Endothelial cell of umbilical vein (primary cell): ENCODE measurements around the gene RANBP17. TPM values are rescaled to one million over a fixed set of nuclear protein-coding genes. Genes with fewer than 3 reads are reported as not detected.

ENCODE experiments used
- BruUV-seq: library from RNA; stranded (reverse); fragments of 400-500 nt; replicated peaks from 2 replicates; lab custom pipeline; 2021; lab: Mats Ljungman, UMichigan
- CTCF ChIA-PET: fragments of 300-600, 350-600 bp; sonication (Branson Sonifier 250); formaldehyde crosslinking; loops from one replicate; lab custom pipeline; 2021; ENCODE audit warnings: antibody characterized with exemption, inconsistent platforms; lab: Charles Lee
- POLR2A ChIA-PET: fragments of 300-600, 350-600 bp; sonication (Branson Sonifier 250); formaldehyde crosslinking; loops from one replicate; lab custom pipeline; 2021; ENCODE audit warnings: antibody characterized with exemption, inconsistent platforms; lab: Charles Lee
- DNase-seq: peaks from one replicate; pipeline ENCODE4 v3.0.0-alpha.2; 2011; ENCODE audit warnings: low read depth, low spot score
- FAIRE-seq: peaks from 2 replicates; lab custom pipeline; 2011; peaks lifted over from hg19 to GRCh38; lab: Jason Lieb, UNC
- H2AFZ ChIP-seq: 2 replicates; pipeline ENCODE4 v1.6.0; 2012; ENCODE audit warnings: low read depth, low read length, control low read depth, inconsistent platforms
- H3K27ac ChIP-seq: 2 replicates; pipeline ENCODE4 v1.5.1; 2011; ENCODE audit warnings: low read depth, mild to moderate bottlenecking, control low read depth, low read length, moderate library complexity; ENCODE audit not compliant: insufficient read depth
- H3K27me3 ChIP-seq, 2 experiments: 2 replicates each; pipeline versions ENCODE4 v1.6.0 to v1.6.1; 2011; ENCODE audit warnings: low read length in 2 of 2, mixed read lengths in 1 of 2; ENCODE audit not compliant: control insufficient read depth in 2 of 2, insufficient read depth in 2 of 2
- H3K36me3 ChIP-seq, 2 experiments: 2 replicates in 1 of 2; 3 replicates in 1 of 2; pipeline ENCODE4 v1.5.1; 2011; ENCODE audit warnings: low read length in 2 of 2, mild to moderate bottlenecking in 1 of 2, moderate library complexity in 1 of 2; ENCODE audit not compliant: control insufficient read depth in 2 of 2, insufficient read depth in 2 of 2; ENCODE audit errors: extremely low read depth in 1 of 2
- H3K4me1 ChIP-seq: 3 replicates; pipeline ENCODE4 v1.5.1; 2011; ENCODE audit warnings: mild to moderate bottlenecking, low read length; ENCODE audit not compliant: control insufficient read depth, insufficient read depth; ENCODE audit errors: extremely low read depth
- H3K4me2 ChIP-seq: 2 replicates; pipeline ENCODE4 v1.6.1; 2011; ENCODE audit warnings: low read length, control low read depth, mixed read lengths; ENCODE audit not compliant: insufficient read depth
- H3K4me3 ChIP-seq, 3 experiments: fragments of 200-600 bp in 1 of 3; sonication (generic), shearing (Covaris generic) in 1 of 3; replicated peaks in 1 of 3; 2 replicates each; pipeline ENCODE4 v1.5.1; 2011 to 2016; ENCODE audit warnings: control low read depth in 3 of 3, low read length in 3 of 3, mild to moderate bottlenecking in 2 of 3, inconsistent platforms in 1 of 3, low read depth in 1 of 3, moderate library complexity in 1 of 3; ENCODE audit not compliant: insufficient read depth in 1 of 3
- H3K79me2 ChIP-seq: 2 replicates; pipeline ENCODE4 v1.6.0; 2012; ENCODE audit warnings: low read length, inconsistent platforms; ENCODE audit not compliant: control insufficient read depth, insufficient read depth
- H3K9ac ChIP-seq: replicated peaks from 2 replicates; pipeline ENCODE3; 2011; ENCODE audit warnings: low read length, control low read depth; ENCODE audit not compliant: insufficient read depth; ENCODE audit errors: extremely low read depth
- H3K9me1 ChIP-seq: replicated peaks from 3 replicates; pipeline ENCODE4 v1.6.0; 2011; ENCODE audit warnings: mild to moderate bottlenecking, low read length; ENCODE audit not compliant: control insufficient read depth, insufficient read depth; ENCODE audit errors: extremely low read depth
- H3K9me3 ChIP-seq: replicated peaks from 2 replicates; pipeline ENCODE4 v1.5.1; 2012; ENCODE audit warnings: low read length, inconsistent platforms; ENCODE audit not compliant: control insufficient read depth, insufficient read depth
- H4K20me1 ChIP-seq: replicated peaks from 2 replicates; pipeline ENCODE3; 2011; ENCODE audit warnings: mild to moderate bottlenecking, low read length; ENCODE audit not compliant: control insufficient read depth, insufficient read depth; ENCODE audit errors: extremely low read depth
- EZH2 ChIP-seq: IDR thresholded peaks from 2 replicates; pipeline ENCODE4 v1.6.1; 2012; ENCODE audit warnings: borderline replicate concordance, low read depth, mild to moderate bottlenecking, moderate library complexity, low read length, inconsistent platforms; ENCODE audit not compliant: severe bottlenecking
- FOS ChIP-seq: IDR thresholded peaks from 2 replicates; pipeline ENCODE4 v1.6.1; 2011; ENCODE audit warnings: mild to moderate bottlenecking, low read length, moderate library complexity, borderline replicate concordance; ENCODE audit not compliant: insufficient read depth
- GATA2 ChIP-seq: IDR thresholded peaks from 2 replicates; pipeline ENCODE4 v1.7.0; 2011; ENCODE audit warnings: low read depth, mild to moderate bottlenecking, moderate library complexity, mixed read lengths, low read length; ENCODE audit not compliant: insufficient read length, insufficient read depth
- JUN ChIP-seq: IDR thresholded peaks from 2 replicates; pipeline ENCODE4 v1.6.1; 2011; ENCODE audit warnings: borderline replicate concordance, low read depth; ENCODE audit not compliant: insufficient read length, insufficient read depth
- MAX ChIP-seq: IDR thresholded peaks from 2 replicates; pipeline ENCODE4 v1.6.1; 2011; ENCODE audit not compliant: insufficient read depth, insufficient read length
- MYC ChIP-seq: IDR thresholded peaks from one replicate; pipeline ENCODE4 v1.6.1; 2011; ENCODE audit warnings: mild to moderate bottlenecking, low read depth, low read length
- POLR2A ChIP-seq: IDR thresholded peaks from 2 replicates; pipeline ENCODE4 v1.6.1; 2012; ENCODE audit warnings: low read depth, mild to moderate bottlenecking, control low read depth, low read length
- POLR2AphosphoS5 ChIP-seq: IDR thresholded peaks from 2 replicates; pipeline ENCODE4 v1.6.1; 2012; ENCODE audit warnings: low read depth, mild to moderate bottlenecking, control low read depth, low read length, moderate library complexity; ENCODE audit not compliant: insufficient read depth
- dilution Hi-C: fragments of 300-500 bp; cut with MboI; formaldehyde crosslinking; loops from one replicate; pipeline ENCODE4 v1.15.0; 2019; ENCODE audit warnings: low sequenced_read_pairs; ENCODE audit not compliant: extremely low pct_ligation_motif_present
- intact Hi-C: fragments of 100-400 bp; cut with micrococcal nuclease; formaldehyde crosslinking; loops from one replicate; pipeline ENCODE4 v1.10.0; 2022
- polyA plus RNA-seq, 4 experiments: library from polyadenylated mRNA; depleted of rRNA in 3 of 4; stranded (reverse) in 3 of 4; unstranded in 1 of 4; fragments of >200 nt; gene quantifications; 2 replicates each; pipeline versions ENCODE4 v1.2.1 to v1.2.3, GENCODE V29; 2011 to 2012; ENCODE audit warnings: missing spikeins in 1 of 4
- total RNA-seq: library from RNA; stranded (reverse); gene quantifications from 2 replicates; pipeline ENCODE4 v1.2.3, GENCODE V29; 2021
- TF ChIP-seq, protein P1 (sequence below), 2 donors: IDR thresholded peaks; 1 replicate in 1 of 2; 2 replicates in 1 of 2; pipeline ENCODE4 v1.5.1; 2011; ENCODE audit warnings: low read length in 2 of 2, mild to moderate bottlenecking in 2 of 2, moderate library complexity in 2 of 2, control low read depth in 1 of 2, inconsistent platforms in 1 of 2, low read depth in 1 of 2; ENCODE audit not compliant: insufficient read depth in 1 of 2; ENCODE audit errors: extremely low read depth in 1 of 2

The RANBP17 gene
- total and polyA plus RNA-seq, 2 donors (not counting 3 experiments of a cell fraction or from before 2014, with no cell fraction given) = 5.6 to 13.6 TPM

DNA sequence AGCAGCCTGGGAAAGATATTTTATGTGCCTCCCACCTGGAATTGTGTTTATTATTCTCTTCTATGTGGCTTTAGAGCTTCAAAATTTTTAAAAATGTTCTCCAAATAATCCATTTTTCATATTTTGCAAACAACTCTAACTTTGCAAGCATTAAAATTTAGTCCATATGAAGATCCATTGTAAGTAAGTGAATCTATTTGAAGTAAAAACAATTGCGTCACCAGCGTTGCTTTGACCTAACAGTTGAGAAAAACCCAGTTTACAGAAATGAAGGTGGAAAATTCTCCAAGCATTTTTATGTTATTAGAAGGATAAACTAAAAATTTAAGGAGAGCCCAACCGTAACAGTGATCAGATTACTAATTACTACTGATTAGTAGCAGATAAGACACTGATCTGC is 408.3 kb downstream of the RANBP17 start:
- FAIRE-seq = no peak
- Histone ChIP-seq H3K4me1 (no peaks in the 10 kb centered on the region), H2AFZ (no peak overlapping the region), H3K27me3 (no peaks in the 10 kb centered on the region), H3K4me3 (no peak overlapping the region), H3K36me3 (no peaks in the 10 kb centered on the region), H3K9me3 (no peaks in the 10 kb centered on the region), H4K20me1 (no peaks in the 10 kb centered on the region), H3K9me1 (no peaks in the 10 kb centered on the region), H3K9ac (no peak overlapping the region), H3K4me2 (no peak overlapping the region), H3K27ac (no peak overlapping the region), H3K79me2 (no peaks in the 10 kb centered on the region)
- dilution Hi-C loops (no loop called here), intact Hi-C loops (loop anchor here (5.0 kb wide), 1 partner anchor 283 kb away; no protein-coding TSS in a partner anchor)
- ChIA-PET POLR2A (no interaction called here), CTCF (interaction anchor here (1.4 kb wide), 1 partner anchor 48 kb away, joined by 4 read pairs; no protein-coding TSS in a partner anchor)
- no peak for DNase-seq
- no TSS peak for BruUV-seq
- TF ChIP-seq FOS (no peak), MYC (no peak), JUN (no peak), GATA2 (no peak)
- TF ChIP-seq, protein P1, sequence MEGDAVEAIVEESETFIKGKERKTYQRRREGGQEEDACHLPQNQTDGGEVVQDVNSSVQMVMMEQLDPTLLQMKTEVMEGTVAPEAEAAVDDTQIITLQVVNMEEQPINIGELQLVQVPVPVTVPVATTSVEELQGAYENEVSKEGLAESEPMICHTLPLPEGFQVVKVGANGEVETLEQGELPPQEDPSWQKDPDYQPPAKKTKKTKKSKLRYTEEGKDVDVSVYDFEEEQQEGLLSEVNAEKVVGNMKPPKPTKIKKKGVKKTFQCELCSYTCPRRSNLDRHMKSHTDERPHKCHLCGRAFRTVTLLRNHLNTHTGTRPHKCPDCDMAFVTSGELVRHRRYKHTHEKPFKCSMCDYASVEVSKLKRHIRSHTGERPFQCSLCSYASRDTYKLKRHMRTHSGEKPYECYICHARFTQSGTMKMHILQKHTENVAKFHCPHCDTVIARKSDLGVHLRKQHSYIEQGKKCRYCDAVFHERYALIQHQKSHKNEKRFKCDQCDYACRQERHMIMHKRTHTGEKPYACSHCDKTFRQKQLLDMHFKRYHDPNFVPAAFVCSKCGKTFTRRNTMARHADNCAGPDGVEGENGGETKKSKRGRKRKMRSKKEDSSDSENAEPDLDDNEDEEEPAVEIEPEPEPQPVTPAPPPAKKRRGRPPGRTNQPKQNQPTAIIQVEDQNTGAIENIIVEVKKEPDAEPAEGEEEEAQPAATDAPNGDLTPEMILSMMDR (IDR thresholded peaks at IDR 0.05; ENCODE audit: extremely low read depth in 1 of 2, insufficient read depth in 1 of 2, low read depth in 1 of 2, low read length in 2 of 2) = no peak

DNA sequence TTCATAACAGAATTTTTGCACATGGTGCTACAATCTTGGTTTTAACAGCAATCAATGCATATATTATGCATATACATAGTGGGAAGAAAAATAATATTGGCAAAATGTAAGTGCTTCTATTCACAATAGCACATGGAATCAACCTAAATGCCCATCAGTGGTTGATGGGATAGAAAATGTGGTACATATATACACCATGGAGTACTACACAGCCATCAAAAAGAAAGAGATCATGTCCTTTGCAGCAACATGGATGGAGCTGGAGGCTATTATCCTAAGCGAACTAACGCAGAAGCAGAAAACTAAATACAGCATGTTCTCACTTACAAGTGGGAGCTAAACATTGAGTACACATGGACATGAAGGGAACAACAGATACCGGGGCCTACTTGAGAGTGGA is 410.0 kb downstream of the RANBP17 start:
- ChIA-PET CTCF (interaction anchor here (1.7 to 3.0 kb wide), 4 partner anchors 15 to 70 kb away, joined by 4 to 17 read pairs (median 12); no protein-coding TSS in a partner anchor), POLR2A (no interaction called here)
- dilution Hi-C loops (no loop called here), intact Hi-C loops (loop anchor here (5.0 kb wide), 1 partner anchor 284 kb away; no protein-coding TSS in a partner anchor)
- no peaks in the 10 kb centered on the region for H4K20me1 ChIP-seq
- H3K9me1 ChIP-seq = no peaks in the 10 kb centered on the region
- H3K4me2 ChIP-seq = no peak overlapping the region
- no peaks in the 10 kb centered on the region for H3K79me2 ChIP-seq
- no TSS peak for BruUV-seq
- TF ChIP-seq, protein P1 (IDR thresholded peaks at IDR 0.05; ENCODE audit: extremely low read depth in 1 of 2, insufficient read depth in 1 of 2, low read depth in 1 of 2, low read length in 2 of 2) = no peak
- TF ChIP-seq EZH2 = no peak
- no peak for TF ChIP-seq POLR2A
- TF ChIP-seq POLR2AphosphoS5 = no peak
- TF ChIP-seq GATA2 = no peak
- no peak for TF ChIP-seq JUN
- no peak for TF ChIP-seq FOS
- TF ChIP-seq MAX = no peak
- no peak for TF ChIP-seq MYC
- H2AFZ ChIP-seq = no peak overlapping the region
- FAIRE-seq = no peak
- DNase-seq = no peak
- no peaks in the 10 kb centered on the region for H3K9me3 ChIP-seq
- no peaks in the 10 kb centered on the region for H3K36me3 ChIP-seq
- H3K27me3 ChIP-seq = no peaks in the 10 kb centered on the region
- no peak overlapping the region for H3K27ac ChIP-seq
- no peaks in the 10 kb centered on the region for H3K4me1 ChIP-seq
- no peak overlapping the region for H3K4me3 ChIP-seq
- H3K9ac ChIP-seq = no peak overlapping the region
